GM19238 (cell line): ENCODE results near the gene COPB1.
"Not testable (repeated sequence)": the region's sequence is repeated elsewhere in the genome, so short reads cannot be mapped to it uniquely, and the experiment has no call there.

Experiments
- DNase-seq: peaks from one replicate; pipeline ENCODE4 v3.0.0; 2011; ENCODE audit warnings: low spot score; ENCODE audit not compliant: insufficient read length

COPB1 gene, protein sequence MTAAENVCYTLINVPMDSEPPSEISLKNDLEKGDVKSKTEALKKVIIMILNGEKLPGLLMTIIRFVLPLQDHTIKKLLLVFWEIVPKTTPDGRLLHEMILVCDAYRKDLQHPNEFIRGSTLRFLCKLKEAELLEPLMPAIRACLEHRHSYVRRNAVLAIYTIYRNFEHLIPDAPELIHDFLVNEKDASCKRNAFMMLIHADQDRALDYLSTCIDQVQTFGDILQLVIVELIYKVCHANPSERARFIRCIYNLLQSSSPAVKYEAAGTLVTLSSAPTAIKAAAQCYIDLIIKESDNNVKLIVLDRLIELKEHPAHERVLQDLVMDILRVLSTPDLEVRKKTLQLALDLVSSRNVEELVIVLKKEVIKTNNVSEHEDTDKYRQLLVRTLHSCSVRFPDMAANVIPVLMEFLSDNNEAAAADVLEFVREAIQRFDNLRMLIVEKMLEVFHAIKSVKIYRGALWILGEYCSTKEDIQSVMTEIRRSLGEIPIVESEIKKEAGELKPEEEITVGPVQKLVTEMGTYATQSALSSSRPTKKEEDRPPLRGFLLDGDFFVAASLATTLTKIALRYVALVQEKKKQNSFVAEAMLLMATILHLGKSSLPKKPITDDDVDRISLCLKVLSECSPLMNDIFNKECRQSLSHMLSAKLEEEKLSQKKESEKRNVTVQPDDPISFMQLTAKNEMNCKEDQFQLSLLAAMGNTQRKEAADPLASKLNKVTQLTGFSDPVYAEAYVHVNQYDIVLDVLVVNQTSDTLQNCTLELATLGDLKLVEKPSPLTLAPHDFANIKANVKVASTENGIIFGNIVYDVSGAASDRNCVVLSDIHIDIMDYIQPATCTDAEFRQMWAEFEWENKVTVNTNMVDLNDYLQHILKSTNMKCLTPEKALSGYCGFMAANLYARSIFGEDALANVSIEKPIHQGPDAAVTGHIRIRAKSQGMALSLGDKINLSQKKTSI

GRCh38 chr11:14499560-14500180 is at the start of gene COPB1:
TSS of gene COPB1 (minus strand) at chr11:14499811. CDS start at chr11:14498928, 883 bp downstream.
- DNase-seq: peak; percentile 71

GRCh38 chr11:14547440-14547839 is 47.8 kb upstream of the COPB1 start:
- no peak for DNase-seq

DNA sequence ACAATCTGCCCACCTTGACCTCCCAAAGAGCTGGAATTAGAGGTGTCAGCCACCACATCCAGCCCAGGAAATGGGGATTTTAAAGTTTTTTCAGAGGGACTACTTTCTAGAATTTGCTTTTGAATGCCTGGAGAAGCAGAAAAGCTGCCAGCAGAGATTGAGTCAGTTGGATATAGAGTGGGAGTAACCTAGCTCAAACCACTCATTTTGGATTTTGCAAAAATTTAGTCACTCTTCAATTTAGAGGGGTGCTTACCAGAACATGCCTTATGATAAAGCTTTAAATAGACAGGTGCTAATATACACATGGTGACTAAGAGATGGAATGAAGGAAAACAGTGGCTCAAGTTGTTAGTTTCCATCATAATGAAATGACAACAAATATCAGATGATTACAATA is 47.1 kb upstream of the COPB1 start:
- DNase-seq: no peak

- DNase-seq: no peak
Measured at GRCh38 chr11:14544611-14545010, 45.0 kb upstream of the COPB1 start.

GRCh38 chr11:14543260-14543659 is 43.6 kb upstream of the COPB1 start:
- DNase-seq: no peak

GRCh38 chr11:14542324-14542723 is 42.7 kb upstream of the COPB1 start:
- no peak for DNase-seq

GRCh38 chr11:14541192-14541947 is 41.8 kb upstream of the COPB1 start:
- DNase-seq: no peak

DNA sequence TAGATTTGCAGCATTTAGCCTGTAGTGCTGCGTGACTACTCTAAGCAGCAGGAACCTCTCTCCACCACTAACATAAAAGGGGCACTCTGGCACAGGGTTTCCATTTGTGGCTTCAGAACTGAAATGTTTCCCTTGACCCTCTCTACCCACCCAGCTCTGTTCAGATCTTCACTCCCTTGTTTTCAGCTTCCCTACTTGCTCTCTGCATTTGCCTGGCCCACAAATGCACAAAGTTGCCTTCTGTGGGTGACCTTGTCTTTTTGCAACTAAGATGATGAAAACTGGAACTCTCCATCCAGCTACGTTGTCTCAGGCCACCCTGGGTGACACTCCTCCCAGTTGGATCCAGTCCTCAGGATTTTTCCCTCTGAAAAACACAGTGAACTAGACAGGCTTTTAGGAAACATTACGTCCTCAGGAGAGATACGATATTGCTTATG is 40.4 kb upstream of the COPB1 start:
- no peak for DNase-seq

DNA sequence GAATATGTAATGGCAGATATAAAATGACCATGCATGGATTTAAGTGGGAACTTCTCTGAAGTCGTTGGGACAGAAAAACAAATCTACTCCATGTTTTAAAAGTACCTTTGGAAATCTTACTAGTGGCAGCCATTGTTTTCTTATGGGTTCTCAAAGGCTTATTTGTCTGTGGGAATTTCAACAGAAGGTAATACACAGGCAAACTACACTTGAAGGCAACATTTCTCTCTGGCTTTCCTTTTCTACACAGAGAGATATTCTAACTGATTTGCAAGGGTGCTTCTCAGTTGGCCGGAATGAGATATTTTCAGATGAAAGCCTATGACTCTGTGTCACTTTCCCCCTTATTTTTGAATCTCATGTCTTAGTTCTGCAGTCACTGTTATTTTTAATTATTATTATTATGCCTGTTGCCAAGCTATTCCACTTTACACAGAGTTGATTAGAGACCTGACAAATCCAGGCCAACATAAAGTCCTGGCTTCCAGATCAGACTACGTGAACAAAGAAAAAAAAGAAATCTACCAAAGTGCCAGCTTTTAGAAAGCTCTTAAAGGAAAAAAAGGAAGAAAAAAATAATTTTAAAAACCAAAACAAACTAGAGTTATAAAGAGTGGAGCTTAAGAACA is 39.4 kb upstream of the COPB1 start:
- DNase-seq: no peak

DNA sequence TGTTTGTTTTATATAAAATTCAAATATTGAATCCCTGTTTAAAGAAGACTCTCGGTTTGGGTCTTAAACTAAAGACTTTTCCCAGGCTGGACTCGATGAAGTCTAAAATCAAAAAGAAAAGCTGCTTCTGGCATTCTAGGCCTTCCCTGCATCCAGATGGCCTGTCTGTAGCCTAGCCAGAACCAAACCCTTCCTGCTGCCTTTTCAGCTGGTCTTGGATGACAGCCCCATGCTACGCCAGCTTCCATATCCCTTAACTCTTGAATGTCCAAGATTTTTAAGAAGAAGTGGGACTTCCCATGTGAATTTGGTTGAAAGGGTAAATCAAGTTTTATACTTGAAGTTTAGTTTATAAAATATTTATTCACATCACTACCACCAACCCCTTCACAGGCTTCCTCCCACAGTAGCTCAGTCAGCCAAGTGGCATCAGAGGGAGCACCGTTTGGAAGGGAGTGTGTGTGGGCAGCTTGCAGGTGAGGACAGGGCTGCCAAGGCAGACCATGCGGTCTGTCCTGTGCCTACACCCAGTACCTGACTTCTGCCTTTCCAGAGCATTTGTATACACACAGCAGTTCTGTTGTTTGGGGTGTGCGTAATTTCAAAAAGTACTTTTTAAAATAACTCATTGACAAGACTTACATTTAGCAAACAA is 38.8 kb upstream of the COPB1 start:
- no peak for DNase-seq

GRCh38 chr11:14537134-14537599 is 37.6 kb upstream of the COPB1 start:
- DNase-seq: peak; percentile 34

DNA sequence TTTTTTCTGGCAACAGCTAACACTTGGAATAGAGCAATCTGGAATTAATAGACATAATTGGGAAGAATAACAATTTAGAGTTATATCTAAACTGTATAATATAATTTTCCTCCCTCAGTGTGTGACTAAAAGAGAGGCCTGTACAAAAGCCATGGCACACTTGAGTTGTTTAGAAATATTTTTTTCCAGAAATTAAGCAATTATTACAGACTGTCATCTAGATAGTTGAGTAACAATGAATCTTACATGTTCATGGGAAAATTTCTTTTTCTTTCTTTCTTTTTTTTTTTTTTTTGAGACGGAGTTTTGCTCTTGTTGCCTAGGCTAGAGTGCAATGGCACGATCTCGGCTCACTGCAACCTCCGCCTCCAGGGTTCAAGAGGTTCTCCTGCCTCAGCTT is 35.6 kb upstream of the COPB1 start:
- not testable (repeated sequence) for DNase-seq

DNA sequence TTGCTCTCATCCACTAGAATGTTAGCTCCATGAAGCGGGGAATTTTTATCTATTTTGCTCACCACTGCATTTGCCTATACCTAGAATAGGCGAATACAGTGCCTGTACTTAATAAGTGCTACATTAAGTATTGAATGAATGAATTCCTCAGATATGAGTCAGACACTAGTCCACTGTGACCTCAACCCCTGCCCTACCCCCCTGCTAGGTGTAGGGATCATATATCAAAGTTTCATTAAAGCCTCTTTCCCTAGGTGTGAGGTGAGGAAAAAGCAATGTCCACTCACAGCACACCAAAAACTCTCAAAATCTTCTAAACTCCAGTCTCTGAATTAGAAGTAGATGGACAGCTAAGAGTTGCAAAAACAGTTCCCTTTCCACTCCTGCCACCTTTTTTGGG is 30.3 kb upstream of the COPB1 start:
- no peak for DNase-seq

- no peak for DNase-seq
Measured at GRCh38 chr11:14529321-14529720, 29.7 kb upstream of the COPB1 start.

DNA sequence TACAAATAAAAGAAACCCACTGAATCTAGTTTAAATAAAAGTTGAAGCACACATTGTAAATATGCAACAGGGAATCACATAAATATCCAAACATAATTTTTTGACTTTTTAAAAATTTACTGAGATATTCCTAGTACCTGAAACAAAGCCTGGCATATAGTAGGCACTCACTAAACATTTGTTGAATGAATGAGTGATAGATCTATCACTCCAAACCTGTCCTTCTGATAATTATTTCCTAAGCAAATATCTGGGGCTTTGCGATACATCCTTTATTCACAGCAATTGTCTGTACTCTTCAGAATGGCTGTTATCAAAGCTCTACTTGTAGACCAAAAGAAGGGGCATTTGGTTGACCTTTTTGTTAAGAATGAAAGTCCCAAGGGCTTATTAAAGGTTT is 23.2 kb upstream of the COPB1 start:
- no peak for DNase-seq

DNA sequence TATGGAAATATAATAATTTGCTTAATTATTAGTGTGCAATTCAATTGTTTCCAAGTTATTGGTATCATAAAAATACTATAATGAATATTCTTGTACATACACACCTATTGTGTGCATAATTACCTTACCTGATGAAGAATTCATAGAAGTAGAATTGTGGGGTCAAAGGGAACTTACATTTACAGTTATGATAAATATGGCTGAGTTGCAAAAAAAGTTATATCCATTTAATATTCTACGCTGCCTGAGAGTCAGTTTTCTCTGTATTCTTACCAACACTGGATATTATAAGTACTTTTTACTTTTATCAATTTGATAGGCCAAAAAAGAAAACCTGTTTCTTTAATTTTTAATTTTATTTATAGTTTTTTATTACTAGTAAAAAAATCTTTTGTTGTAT is 22.6 kb upstream of the COPB1 start:
- no peak for DNase-seq

GRCh38 chr11:14520747-14521151 is 21.1 kb upstream of the COPB1 start:
- DNase-seq: no peak

- DNase-seq: peak; percentile 73
Measured at GRCh38 chr11:14519917-14520746, 20.5 kb upstream of the COPB1 start, which contains the start of gene PSMA1. TSS of gene PSMA1 (minus strand) at chr11:14520386. CDS start at chr11:14520299, 87 bp downstream.

DNA sequence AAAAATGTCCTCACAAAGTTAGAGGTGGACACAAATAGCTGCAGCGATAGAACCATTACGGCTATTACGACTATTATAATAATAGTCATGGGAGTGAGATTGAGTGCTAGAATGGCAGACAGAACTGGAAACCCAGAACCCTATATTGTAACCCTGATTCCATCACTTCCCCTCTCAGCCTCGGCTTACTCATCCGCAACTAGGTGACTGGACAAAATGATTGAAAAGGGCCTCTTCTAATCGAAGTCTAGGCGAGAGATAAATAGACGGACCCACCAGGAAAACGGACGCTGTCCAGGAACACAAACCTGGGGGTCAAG is 19.9 kb upstream of the COPB1 start:
- no peak for DNase-seq
